HG03060 (cell line): ENCODE measurements around the gene NR1I3.
"Not testable (repeated sequence)": the region's sequence is repeated elsewhere in the genome, so short reads cannot be mapped to it uniquely, and the experiment has no call there.

Experiments used
- ATAC-seq: cut with Tn5 transposase; IDR thresholded peaks from one replicate; pipeline ENCODE4 v1.9.1; 2021; ENCODE audit warnings: low read depth, moderate number of reproducible peaks; ENCODE audit not compliant: unreplicated experiment

The NR1I3 gene

GRCh38 chr1:161251579-161251978, 13.6 kb upstream of the NR1I3 start:
- ATAC-seq, result no peak

- ATAC-seq, result no peak
Observed at GRCh38 chr1:161250829-161251228, 12.8 kb upstream of the NR1I3 start.

GRCh38 chr1:161250100-161250499, 12.1 kb upstream of the NR1I3 start:
- ATAC-seq, result not testable (repeated sequence)

GRCh38 chr1:161244888-161245287, 6.9 kb upstream of the NR1I3 start:
- no peak for ATAC-seq

GRCh38 chr1:161242313-161242712, 4.3 kb upstream of the NR1I3 start:
- no peak for ATAC-seq

- no peak for ATAC-seq
Observed at GRCh38 chr1:161241682-161242081, 3.7 kb upstream of the NR1I3 start.

- no peak for ATAC-seq
Observed at GRCh38 chr1:161235957-161236775, 1.8 kb downstream of the NR1I3 start.

- no peak for ATAC-seq
Observed at GRCh38 chr1:161233102-161233501, 4.9 kb downstream of the NR1I3 start.

GRCh38 chr1:161230762-161231161, 7.2 kb downstream of the NR1I3 start:
- no peak for ATAC-seq

GRCh38 chr1:161229896-161230295, 8.1 kb downstream of the NR1I3 start:
- ATAC-seq, result no peak

- no peak for ATAC-seq
Observed at GRCh38 chr1:161228032-161228431, 10.0 kb downstream of the NR1I3 start.

- no peak for ATAC-seq
Observed at GRCh38 chr1:161227196-161227871, 10.7 kb downstream of the NR1I3 start.

- ATAC-seq, result no peak
Observed at GRCh38 chr1:161226759-161227158, 11.2 kb downstream of the NR1I3 start.

- no peak for ATAC-seq
Observed at GRCh38 chr1:161226320-161226711, 11.7 kb downstream of the NR1I3 start.

GRCh38 chr1:161225534-161226319, 12.3 kb downstream of the NR1I3 start, which contains the start of gene TOMM40L:
TOMM40L (plus strand) TSS chr1:161226060; CDS start chr1:161226490, 430 bp downstream.
- ATAC-seq, result peak; percentile 89

- no peak for ATAC-seq
Observed at GRCh38 chr1:161225178-161225533, 12.8 kb downstream of the NR1I3 start.

GRCh38 chr1:161224695-161225087, 13.3 kb downstream of the NR1I3 start:
- not testable (repeated sequence) for ATAC-seq

- ATAC-seq, result no peak
Observed at GRCh38 chr1:161223805-161224694, 14.0 kb downstream of the NR1I3 start.

GRCh38 chr1:161222175-161223019, 15.6 kb downstream of the NR1I3 start:
- ATAC-seq, result no peak
